NCI-H128 (cell line): Measurements from ENCODE around the gene OGFR.
A peak's percentile ranks its signal among the peaks of the same experiment; 100 is the strongest.

ENCODE experiments used
- DNase-seq: peaks from one replicate; lab custom pipeline; 2025; ENCODE audit not compliant: unreplicated experiment; lab: John Stamatoyannopoulos, UW

OGFR gene

DNA sequence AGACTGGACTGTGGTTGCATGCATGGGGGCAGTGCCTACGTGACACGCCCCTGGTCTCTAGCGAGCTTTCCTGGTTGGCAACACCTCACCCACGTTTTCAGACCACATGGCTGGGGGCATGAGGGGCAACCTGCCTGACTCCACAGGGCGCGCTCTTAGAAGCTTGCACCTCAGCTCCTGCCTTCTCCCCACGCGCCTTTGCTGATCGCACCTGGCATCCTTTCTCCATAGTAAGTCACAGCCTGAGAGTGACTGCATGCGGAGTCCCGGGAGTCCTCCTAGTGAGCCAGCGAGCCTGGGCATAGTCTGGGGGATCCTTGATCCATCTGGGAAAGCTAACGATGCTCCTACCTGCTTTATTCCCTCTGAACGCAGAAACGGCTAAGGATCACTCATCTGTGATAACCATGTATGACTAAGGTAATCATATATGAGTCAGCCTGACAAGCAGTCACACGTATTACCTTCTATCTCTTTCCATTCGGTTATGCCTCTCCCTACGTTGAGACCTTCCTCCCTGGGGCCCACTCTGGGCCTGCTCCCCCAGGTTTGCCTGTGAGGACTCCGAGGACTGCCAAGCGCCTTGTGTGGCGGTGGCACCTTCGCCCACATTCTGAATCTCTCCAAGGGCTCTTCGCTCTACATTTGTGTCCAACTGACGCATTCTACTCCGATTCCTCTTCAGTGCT, 52.4 kb downstream of the OGFR start:
- no peak for DNase-seq

GRCh38 chr20:62858058-62858830, 53.6 kb downstream of the OGFR start:
- DNase-seq = no peak

GRCh38 chr20:62859721-62860120, 55.1 kb downstream of the OGFR start:
- no peak for DNase-seq

DNA sequence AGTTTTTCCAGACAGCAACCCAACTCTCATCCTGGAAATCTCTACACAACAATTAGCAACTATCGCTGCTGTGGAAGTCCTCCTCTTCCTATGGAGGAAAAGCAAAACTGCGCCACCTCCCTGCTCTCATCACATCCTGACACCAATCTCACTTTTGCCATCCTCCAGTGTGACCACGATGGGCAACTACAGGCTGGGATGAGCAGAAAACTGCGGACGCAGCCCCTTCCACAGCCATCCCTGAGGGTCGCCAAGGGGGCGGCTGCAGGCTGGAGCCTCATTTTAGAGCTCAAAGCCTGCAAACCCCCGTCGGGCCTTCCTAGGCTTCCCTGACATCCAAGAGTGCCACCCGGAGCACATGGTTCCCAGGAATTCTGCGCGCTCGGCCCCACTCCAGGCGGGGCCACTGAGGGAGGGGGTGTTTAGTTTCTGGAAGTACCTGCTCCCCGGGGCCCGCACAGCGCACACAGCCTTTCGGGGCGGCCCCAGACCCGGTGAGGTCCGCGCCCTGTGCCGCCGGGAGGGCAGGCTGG, 55.8 kb downstream of the OGFR start:
- no peak for DNase-seq

DNA sequence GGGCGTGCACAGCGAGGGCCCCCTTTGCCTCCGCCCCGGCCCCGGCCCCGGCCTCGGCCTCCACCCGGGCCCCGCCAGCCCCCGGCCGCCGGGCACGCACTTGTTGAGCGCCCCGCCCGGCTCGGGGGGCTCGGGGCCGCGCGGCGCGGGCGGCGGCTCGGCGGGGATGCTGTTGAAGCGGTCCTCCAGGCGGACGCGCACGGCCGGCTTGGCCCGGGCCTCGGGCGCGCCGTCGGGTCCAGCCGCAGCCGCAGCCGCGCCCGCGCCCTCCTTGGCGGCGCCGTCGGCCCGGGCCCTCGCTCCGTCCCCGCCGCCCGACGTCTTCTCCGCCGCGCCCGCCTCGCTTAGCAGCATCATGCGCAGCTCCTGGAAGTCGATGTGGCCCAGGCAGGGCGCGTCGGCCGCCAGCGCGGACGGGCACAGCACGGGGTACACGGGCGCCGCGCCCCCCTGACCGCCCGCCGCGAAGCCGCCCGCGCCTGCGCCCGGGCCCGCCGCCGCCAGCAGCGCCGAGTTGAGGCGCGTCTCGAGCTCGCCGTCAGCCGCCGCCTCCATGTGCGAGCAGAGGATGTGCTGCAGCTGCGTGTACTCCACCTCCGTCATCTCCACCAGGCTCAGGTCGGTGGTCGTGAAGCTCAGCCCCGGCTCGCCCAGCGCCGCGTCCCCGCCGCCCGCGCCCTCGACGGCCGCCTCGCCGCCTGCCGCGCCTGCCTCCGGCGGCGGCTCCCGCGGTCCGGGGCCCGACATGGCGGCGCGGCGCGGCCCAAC, 56.5 kb downstream of the OGFR start:
- DNase-seq = no peak

- DNase-seq = peak; percentile 52
Measured at GRCh38 chr20:62861726-62862336, 57.2 kb downstream of the OGFR start, which contains the start of gene TCFL5. TCFL5 (minus strand) TSS chr20:62861822; CDS start chr20:62861670, 152 bp downstream.
